HG03378 (cell line): ENCODE measurements around the gene SKIL.
A peak's percentile ranks its signal among the peaks of the same experiment; 100 is the strongest.

Experiments used
- ATAC-seq: cut with Tn5 transposase; IDR thresholded peaks from one replicate; pipeline ENCODE4 v1.9.1; 2021; ENCODE audit warnings: mild to moderate bottlenecking, moderate library complexity; ENCODE audit not compliant: unreplicated experiment

The SKIL gene

DNA sequence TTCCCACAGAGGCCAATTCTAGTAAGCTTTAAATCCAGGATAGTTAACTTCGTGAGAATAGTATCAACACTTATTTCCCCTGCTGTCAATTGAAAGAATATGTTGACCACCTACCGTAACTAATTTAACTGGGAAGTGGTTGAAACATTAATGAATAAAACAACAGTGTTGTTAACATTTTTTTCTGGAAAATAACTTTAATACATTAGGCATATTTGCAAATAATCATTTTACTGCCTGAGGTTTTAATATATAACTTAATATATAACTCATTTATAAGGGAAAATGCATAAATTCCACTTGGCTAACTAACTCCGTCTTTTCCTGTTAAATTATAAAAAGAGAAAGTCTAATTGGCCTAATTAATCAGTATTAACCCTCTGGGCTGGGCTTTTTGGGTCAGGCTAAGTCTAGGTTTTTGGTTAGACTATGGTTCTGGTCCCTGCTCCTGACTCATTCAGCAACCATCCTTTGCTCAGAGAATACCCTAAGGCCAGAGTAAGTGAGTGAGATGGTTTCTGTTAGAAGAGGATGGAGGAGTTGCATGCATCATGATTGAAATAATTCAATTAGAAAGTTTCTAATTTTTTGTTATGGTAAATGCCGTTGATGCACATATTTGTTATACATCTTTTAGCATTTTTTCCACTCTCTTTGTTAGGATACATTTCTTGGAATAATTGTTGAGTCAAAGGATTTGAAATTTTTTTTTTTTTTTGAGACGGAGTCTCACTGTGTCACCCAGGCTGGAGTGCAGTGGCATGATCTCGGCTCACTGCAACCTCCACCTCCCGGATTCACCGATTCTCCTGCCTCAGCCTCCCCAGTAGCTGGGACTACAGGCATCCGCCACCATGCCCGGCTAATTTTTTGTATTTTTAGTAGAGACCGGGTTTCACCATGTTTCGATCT lies 10.8 kb upstream of the SKIL start:
- ATAC-seq = peak; percentile 53

DNA sequence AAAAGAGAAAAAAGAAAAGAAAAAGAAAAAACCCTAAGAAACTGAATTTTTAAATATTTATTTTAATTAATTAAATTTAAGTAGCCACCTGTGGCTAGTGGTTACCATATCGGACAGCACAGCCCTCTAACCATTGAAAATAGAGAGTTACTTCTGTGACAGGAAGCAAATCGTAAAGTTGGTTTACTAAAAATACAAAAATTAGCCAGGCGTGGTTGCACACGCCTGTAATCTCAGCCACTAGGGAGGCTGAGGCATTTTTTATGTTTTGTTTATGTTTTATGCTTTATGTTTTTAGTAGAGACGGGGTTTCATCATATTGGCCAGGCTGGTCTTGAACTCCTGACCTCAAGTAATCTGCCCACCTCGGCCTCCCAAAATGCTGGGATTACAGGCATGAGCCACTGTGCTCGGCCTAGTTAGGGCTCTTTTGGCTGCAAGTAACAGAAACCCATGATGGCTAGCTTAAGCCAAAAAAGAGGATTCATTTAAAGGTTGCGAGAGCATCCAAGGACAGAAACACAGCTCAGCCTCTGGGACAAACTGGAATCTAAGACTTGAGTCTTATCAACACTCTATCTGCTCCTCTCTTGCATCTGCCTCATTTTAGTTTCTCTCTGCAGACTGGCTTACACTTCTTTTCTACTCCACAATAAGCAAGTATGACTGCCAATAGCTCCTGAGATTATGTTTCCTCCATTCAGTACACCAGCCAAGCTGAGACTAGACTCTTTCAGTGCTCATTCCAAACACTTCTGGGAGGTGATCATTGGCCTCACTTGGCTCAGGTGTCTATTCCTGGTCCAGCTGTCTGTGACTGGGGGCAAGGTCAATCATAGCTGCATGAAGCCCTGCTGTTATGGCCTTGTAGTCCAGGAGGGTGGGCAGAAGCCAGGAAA lies 6.8 kb upstream of the SKIL start:
- peak; percentile 56 for ATAC-seq

DNA sequence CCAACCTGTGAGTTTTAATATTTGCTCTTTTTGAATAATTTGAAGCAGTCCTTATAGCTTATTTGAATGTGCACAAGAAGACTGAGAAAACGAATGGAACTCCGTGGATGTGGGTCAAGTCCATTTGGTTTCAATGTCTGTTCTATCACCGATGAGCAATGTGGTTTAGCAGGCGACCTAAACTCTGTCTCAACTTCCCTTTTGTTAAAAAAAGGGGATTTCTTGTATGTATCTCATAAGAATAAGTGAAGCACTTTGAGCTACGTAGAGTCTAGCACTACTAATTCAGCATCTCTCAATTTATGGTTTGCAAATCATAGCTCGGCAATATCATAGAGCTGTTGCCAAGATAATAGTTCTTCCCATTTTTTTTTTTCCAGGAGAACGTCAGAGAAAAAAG lies 4.6 kb upstream of the SKIL start:
- peak; percentile 43 for ATAC-seq

DNA sequence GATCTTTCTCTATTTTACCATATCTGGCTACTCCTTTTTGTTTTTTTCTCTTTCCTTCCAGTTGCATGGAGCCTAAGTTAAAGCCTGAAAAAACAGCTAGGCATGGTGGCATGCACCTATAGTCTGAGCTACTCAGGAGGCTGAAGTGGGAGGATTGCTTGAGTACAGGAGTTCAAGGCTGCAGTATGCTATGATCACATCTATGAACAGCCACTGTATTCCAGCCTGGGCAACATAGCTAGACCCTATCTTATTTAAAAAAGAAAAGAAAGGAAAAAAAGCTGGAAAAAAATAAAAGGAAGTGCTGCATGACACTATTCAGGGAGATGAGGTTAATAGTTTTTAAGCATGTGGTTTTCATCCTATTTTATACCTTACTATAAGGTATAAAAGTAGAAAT lies 4.0 kb upstream of the SKIL start:
- no peak for ATAC-seq

DNA sequence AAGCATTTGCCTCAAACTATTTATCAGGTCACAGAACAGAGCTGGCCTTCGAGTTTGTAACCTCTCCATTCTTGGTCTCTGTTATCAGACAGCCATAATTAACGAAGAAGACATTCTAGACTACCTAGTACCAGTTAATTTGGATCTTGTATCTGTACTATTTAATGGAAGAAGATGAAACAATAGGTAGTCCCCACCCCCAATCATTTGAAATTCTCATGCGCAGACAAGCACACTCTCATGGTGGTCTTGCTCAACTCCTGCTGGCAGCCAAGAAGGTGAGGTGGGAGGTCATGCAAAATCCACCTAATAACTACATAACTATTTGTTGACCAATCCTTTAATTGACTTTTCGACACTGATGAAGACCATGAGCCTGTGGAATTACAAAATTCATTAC lies 2.8 kb upstream of the SKIL start:
- ATAC-seq = no peak

DNA sequence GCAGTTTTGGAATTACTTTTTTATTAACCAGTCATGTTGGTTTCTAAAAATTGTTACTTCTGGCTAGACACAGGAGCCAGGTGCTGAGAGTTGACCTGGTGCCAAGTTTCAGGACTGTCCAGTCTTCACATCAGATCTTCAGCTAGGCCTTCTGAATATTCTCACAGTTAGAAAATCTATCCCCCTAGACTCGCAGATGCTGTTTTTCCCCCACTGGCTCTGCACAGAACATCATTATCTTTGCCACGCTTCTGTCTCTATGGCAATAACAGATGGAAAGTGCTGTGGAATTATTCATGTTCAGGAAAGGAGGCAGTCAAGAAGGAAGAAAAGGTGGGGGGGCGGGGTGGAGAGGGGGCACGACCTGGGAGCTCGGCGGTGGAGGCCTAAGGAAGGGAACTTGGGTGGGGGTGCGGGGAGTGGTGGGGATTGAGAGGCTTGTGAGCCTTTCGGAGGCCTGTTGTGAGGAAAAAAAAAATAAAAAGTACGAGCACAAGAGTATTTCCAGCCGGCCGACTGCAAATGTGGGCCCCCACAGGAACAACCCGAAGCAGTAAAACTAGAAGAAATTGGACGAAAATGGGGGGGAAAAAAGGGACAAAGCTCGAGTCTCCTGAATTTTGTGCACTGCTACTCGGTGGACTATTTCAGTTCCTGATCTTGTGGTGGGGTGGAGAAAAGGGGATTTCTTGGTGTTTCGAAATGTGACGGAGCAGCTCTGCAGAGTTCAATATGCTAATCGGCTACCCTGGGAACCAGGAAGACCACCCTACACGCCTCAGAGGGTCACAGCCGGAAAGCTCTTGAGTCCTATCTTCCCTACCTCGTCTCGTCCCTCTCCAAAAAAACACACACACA lies 1.5 kb upstream of the SKIL start:
- ATAC-seq = peak; percentile 34

DNA sequence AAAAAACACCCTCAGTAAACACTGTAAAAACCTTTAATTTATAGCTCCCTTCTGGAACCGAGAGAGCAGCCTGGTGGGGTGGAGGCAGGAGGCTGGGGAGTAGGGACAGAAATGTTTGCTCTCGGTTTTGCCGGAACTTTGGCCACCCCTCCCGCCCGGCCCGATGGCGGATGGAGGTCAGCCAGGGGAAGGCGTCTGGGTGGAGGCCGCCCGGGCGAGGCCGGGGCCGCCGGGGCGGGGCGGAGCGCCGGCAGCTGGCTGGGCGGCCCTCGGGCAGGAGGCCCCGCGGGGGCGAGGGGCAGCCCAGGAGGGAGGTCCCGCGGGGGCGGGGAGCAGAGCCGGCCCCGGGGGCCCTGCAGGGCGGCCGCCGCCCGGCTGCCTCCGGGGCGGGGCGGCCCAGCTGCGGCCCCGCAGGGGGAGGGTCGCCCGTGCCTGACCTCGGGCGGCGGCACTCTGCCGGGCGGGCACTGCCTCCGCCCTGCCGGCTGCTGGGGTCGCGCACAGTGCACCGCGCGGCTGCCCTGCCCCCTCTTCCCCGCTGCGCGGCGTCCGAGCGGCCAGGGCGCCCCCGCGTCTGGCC lies 829 bp upstream of the SKIL start:
- ATAC-seq = peak; percentile 28

DNA sequence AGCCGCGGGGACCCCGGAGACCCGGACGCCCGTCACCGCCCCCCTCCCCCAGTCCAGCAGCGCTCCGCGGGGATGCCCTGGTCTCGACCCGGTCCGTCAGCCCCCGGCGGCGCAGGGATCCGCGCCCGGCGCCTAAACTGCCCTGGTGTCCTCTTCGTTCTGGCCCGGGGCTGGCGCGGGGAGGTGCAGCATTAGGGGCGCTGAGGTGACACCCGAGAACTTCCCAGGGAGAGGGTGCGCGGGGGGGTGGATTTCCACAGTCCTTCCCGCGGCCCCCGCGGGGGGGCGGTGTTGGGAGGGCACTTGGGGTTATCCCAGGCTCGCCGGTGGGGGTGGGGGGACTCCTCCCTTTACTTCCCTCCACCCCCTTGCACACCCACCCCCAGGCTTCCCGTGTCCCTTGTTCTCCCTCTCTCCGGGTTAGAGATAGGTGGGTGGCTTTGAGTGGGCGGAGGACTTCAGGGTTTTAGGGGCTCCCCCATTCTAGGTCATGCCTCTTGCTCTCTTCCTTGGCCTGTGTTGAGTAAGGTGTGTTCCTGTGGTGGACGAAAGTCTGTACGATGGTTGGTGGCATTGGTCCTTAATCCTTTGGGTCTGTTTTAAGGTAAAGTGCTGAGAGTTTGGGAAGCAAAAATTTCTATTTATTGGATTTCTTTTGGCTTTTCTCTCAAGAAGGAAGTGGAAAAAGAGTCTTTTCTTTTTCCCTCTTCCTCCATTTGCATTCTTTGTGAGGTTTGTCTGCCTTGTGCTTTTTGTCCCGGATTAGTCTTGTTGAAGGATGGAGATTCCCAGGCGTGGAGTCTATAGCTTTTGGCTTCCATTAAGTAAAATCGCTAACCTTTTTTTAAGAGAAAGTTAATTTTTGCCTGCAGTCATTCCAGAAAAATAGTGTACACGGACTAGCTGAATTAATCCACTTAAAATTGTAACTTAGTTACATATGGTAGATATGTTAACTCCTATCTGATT lies 811 bp downstream of the SKIL start:
- ATAC-seq = peak; percentile 38

DNA sequence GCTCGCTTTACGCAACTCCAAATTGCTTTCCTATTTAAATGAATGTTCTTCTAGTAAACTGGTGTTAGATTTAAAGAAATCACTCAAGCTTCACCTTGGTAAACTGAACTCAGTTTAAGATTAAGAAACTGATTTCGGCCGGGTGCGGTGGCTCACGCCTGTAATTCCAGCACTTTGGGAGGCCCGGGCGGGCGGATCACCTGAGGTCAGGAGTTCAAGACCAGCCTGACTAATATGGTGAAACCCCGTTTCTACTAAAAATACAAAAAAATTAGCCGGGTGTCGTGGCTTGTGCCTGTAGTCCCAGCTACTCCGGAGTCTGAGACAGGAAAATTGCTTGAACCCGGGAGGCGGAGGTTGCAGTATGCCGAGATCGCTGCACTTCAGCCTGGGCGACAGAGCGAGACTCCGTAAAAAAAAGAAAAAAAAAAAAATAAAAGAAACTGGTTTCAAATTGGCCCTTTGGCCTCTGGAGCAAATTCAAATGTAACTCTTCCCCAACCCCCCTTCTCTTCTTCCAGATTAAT lies 1.7 kb downstream of the SKIL start:
- ATAC-seq = no peak

DNA sequence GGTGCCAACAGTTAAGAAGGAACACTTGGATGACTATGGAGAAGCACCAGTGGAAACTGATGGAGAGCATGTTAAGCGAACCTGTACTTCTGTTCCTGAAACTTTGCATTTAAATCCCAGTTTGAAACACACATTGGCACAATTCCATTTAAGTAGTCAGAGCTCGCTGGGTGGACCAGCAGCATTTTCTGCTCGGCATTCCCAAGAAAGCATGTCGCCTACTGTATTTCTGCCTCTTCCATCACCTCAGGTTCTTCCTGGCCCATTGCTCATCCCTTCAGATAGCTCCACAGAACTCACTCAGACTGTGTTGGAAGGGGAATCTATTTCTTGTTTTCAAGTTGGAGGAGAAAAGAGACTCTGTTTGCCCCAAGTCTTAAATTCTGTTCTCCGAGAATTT lies 3.0 kb downstream of the SKIL start:
- no peak for ATAC-seq

DNA sequence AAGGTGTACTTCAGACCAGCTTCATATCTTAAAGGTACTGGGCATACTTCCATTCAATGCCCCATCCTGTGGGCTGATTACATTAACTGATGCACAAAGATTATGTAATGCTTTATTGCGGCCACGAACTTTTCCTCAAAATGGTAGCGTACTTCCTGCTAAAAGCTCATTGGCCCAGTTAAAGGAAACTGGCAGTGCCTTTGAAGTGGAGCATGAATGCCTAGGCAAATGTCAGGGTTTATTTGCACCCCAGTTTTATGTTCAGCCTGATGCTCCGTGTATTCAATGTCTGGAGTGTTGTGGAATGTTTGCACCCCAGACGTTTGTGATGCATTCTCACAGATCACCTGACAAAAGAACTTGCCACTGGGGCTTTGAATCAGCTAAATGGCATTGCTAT lies 3.4 kb downstream of the SKIL start:
- ATAC-seq = no peak

DNA sequence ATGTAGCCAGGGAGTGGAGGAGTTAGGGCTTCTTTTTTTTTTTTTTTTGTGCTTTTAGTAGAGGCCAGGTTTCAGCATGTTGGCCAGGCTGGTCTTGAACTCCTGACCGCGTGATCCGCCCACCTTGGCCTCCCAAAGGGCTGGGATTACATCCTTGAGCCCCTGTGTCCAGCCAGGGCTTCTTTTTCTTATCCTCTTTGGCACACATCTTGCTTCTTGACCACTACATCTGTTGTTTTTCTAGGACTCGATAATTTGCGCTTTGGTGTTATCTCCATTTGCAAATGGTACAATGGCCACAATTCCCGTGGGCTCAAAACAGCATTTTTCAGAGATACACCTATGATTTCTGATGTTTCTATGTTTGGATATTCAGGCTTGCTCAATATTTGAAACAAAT lies 4.2 kb downstream of the SKIL start:
- no peak for ATAC-seq

DNA sequence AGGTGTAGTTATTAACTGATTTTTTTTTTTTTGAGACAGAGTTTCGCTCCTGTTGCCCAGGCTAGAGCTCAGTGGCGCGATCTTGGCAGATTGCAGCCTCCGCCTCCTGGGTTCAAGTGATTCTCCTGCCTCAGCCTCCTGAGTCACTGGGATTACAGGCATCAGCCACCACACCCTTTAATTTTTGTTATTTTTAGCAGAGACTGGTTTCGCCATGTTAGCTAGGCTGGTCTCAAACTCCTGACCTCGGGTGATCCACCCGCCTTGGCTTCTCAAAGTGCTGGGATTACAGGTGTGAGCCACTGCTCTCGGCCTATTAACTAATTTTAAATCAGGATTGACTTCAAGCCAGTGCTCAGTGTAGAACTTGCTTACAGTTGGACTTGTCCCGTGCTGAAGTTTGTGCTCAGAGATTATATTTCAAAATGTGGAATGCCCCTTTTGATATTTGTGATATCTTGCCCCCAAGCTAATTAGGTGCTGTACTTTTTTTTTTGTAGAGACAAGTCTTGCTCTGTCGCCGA lies 6.0 kb downstream of the SKIL start:
- ATAC-seq = no peak

DNA sequence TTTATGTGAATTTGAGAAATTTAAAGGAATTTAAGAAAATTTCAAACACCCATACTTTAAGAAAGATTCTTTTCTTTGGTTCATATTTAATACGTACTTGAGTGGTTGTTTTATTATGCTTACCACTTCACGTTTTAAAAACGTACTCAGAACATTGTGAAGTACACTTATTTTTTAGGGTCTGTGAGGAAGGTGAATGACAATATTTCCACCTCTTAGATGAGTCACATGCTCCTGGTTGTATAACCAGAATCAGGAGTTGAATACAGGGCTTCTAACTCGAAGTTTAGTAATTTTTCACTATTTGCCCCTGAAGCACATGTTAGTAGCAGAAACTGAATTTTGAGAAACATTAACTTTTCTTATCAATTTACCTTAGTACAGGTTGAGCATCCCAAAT lies 7.5 kb downstream of the SKIL start:
- ATAC-seq = no peak

DNA sequence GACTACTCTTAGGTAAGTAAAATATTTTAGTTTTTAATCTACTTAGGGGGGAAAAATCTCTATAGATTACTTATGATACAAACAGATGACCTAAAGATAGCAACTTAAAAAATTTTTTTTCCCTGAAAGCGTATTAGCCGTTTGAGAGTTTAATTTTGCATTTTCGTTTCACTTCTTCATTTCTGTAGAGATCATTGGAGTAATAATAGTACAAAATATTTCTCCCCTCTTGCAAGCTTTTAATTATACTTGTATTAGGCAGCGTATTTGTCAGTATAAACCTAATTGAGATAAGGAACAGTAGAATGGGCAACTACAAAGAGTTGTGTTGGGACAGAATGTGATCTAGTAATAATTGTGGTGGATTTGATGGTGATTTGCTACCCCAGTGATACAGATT lies 10.3 kb downstream of the SKIL start:
- peak; percentile 53 for ATAC-seq

DNA sequence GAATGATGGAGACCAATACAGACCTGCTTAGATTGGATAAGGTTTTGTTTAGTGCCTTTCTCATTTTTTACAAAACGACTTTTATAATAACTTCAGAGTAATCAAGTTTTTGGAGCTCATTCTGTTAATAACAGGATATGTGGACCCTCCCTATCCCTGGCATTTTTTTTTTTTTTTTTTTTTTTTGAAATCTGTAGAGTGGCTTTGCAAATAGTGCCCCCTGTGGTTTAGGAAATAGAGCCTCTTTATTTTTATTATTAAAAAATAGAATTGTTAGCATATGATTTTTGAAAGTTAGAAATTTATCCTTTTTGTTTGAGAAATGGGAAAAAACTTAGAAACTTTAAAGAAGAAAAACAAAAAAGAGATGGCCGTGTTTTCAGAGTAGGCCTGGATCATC lies 11.4 kb downstream of the SKIL start:
- ATAC-seq = no peak

DNA sequence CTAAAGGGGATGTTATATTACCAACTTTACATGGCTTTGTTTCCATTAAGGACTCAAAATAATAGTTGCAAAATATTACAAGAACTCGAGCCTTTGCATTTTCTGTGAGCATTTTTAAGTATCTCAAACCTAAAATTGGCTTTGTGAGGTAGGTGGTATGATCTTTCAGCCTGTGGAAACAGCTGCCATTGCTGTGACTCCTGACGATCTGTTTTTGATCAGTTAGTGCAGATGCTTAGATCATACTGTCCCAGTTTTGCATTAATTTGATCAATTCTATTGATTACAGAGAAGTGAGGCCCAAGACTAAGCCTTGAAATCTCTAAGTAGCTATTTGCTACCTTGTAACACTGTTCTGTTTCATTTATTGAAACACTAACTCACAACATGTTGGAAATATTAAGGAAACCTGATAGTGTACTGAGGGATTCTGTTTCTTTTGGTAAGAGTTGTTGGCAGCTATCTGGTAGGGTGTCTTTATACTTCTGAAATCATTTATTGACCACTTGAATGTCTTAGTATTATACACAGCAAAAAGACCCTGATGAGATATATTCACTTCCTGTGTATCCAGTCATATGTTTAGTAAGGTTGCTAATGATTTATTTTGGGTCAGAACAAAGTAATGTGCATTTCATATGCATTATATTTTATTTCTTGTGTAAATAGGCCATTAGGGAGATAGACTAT lies 14.8 kb downstream of the SKIL start:
- ATAC-seq = no peak

DNA sequence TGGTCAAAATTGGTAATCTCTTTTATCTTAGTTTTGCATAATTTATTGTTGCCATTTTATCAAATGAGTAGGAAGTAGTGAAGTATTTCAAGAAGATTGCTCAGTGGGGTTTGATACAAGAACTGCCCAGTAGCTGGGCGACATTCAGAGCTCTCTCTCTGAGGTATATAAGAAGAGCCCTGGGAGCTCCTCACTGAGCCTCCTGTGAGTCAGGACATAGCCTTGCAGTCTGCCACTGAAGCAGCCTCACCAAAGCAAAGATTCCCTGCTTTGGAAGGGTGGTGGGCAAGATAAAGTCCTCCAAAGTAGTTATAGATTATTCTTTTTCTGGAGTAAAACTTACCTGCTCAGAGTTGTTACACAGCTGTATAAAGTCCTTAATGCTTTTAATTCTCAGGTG lies 26.1 kb downstream of the SKIL start:
- no peak for ATAC-seq
